B cell (primary cell): ENCODE data around the gene GPER1. TPM values are rescaled to one million over a fixed set of nuclear protein-coding genes. Genes with fewer than 3 reads are reported as not detected.

Experiments used
- ATAC-seq: fragments of 200-7000 bp; cut with Tn5 transposase; one replicate; pipeline ENCODE4 v1.10.0; 2021; ENCODE audit warnings: low read depth, mild to moderate bottlenecking, moderate number of reproducible peaks, moderate library complexity
- CTCF ChIA-PET: fragments of 350-600 bp; sonication (Branson Sonifier 250); formaldehyde crosslinking; loops from one replicate; lab custom pipeline; 2021; ENCODE audit warnings: antibody characterized with exemption, inconsistent platforms; lab: Charles Lee
- POLR2A ChIA-PET: fragments of 350-600 bp; sonication (Branson Sonifier 250); formaldehyde crosslinking; loops from one replicate; lab custom pipeline; 2021; ENCODE audit warnings: antibody characterized with exemption; lab: Charles Lee
- DNase-seq: peaks from one replicate; pipeline ENCODE4 v3.0.0; 2013
- H2AFZ ChIP-seq: 2 replicates; pipeline ENCODE4 v1.6.1; 2012; ENCODE audit warnings: mild to moderate bottlenecking, low read depth, low read length; ENCODE audit not compliant: insufficient read depth, poor library complexity, severe bottlenecking
- H3K27ac ChIP-seq, 2 donors: 1 replicate in 1 of 2; 2 replicates in 1 of 2; pipeline ENCODE4 v1.5.1; 2012 to 2013; ENCODE audit warnings: low read length in 2 of 2, mild to moderate bottlenecking in 2 of 2, moderate library complexity in 1 of 2
- H3K27me3 ChIP-seq, 4 experiments: fragments of 200-600 bp in 1 of 4; sonication (generic) in 1 of 4; replicated peaks in 1 of 4; 1 replicate in 2 of 4; 2 replicates in 2 of 4; pipeline versions ENCODE4 v1.6.1 to v1.7.0; 2013 to 2016; ENCODE audit warnings: low read length in 3 of 4, mild to moderate bottlenecking in 2 of 4, mixed read lengths in 1 of 4, moderate library complexity in 1 of 4; ENCODE audit not compliant: insufficient read depth in 4 of 4, control insufficient read depth in 3 of 4; ENCODE audit errors: control extremely low read depth in 1 of 4
- H3K36me3 ChIP-seq, 2 experiments: replicated peaks in 1 of 2; 1 replicate in 1 of 2; 2 replicates in 1 of 2; pipeline versions ENCODE4 v1.6.1 to v1.7.1; 2013; ENCODE audit warnings: low read length in 1 of 2; ENCODE audit not compliant: insufficient read depth in 2 of 2, control insufficient read depth in 1 of 2; ENCODE audit errors: control extremely low read depth in 1 of 2, extremely low read depth in 1 of 2
- H3K4me1 ChIP-seq, 2 donors: fragments of 200-600 bp in 1 of 2; sonication (generic) in 1 of 2; 1 replicate in 1 of 2; 2 replicates in 1 of 2; pipeline versions ENCODE4 v1.5.1 to v1.6.1; 2013 to 2017; ENCODE audit warnings: low read length in 2 of 2; ENCODE audit not compliant: control insufficient read depth in 2 of 2, insufficient read depth in 2 of 2
- H3K4me2 ChIP-seq: replicated peaks from 2 replicates; pipeline ENCODE3; 2012; ENCODE audit warnings: mild to moderate bottlenecking, low read depth, low read length; ENCODE audit not compliant: poor library complexity, severe bottlenecking
- H3K4me3 ChIP-seq, 5 experiments: fragments of 200-600 bp in 1 of 5; sonication (generic) in 1 of 5; 1 replicate in 3 of 5; 2 replicates in 2 of 5; pipeline versions ENCODE4 v1.5.1 to v1.7.0; 2011 to 2016; ENCODE audit warnings: low read length in 4 of 5, mild to moderate bottlenecking in 4 of 5, low read depth in 2 of 5, control low read depth in 1 of 5, moderate library complexity in 1 of 5; ENCODE audit not compliant: insufficient read depth in 1 of 5; ENCODE audit errors: control extremely low read depth in 1 of 5, extremely low read depth in 1 of 5
- H3K79me2 ChIP-seq: fragments of 200-600 bp; sonication (generic); one replicate; pipeline ENCODE4 v1.6.0; 2016; ENCODE audit warnings: low read length; ENCODE audit not compliant: control insufficient read depth, insufficient read depth
- H3K9ac ChIP-seq: fragments of 200-600 bp; sonication (generic); 2 replicates; pipeline ENCODE4 v1.6.1; 2017; ENCODE audit warnings: mild to moderate bottlenecking, low read length, moderate library complexity
- H3K9me3 ChIP-seq, 3 donors: one replicate each; pipeline versions ENCODE4 v1.6.1 to v1.7.1; 2013; ENCODE audit warnings: low read length in 2 of 3; ENCODE audit not compliant: control insufficient read depth in 2 of 3, insufficient read depth in 1 of 3; ENCODE audit errors: control extremely low read depth in 1 of 3
- H4K20me1 ChIP-seq: 2 replicates; pipeline ENCODE4 v1.6.0; 2012; ENCODE audit warnings: mild to moderate bottlenecking, low read length; ENCODE audit not compliant: insufficient read depth, control insufficient read depth, poor library complexity, severe bottlenecking
- H3K27ac Mint-ChIP-seq: one replicate; pipeline ENCODE4 v1.8.0; 2021; ENCODE audit warnings: mixed read lengths
- H3K27me3 Mint-ChIP-seq: one replicate; pipeline ENCODE4 v1.8.0; 2021; ENCODE audit warnings: mixed read lengths
- H3K4me1 Mint-ChIP-seq: one replicate; pipeline ENCODE4 v1.8.0; 2021; ENCODE audit warnings: mixed read lengths
- H3K4me3 Mint-ChIP-seq: one replicate; pipeline ENCODE4 v1.8.0; 2021; ENCODE audit warnings: mixed read lengths
- H3K9me3 Mint-ChIP-seq: one replicate; pipeline ENCODE4 v1.8.0; 2022; ENCODE audit warnings: mixed read lengths; ENCODE audit not compliant: insufficient read depth
- CTCF ChIP-seq: fragments of 200-600 bp; IDR thresholded peaks from one replicate; pipeline ENCODE4 v1.8.0; 2022; ENCODE audit warnings: antibody characterized with exemption, mild to moderate bottlenecking
- EZH2 ChIP-seq: IDR thresholded peaks from 2 replicates; pipeline ENCODE4 v1.6.1; 2012; ENCODE audit warnings: borderline replicate concordance, low read depth, mild to moderate bottlenecking, moderate library complexity, low read length; ENCODE audit not compliant: insufficient read depth, poor library complexity, severe bottlenecking
- WGBS: methylation state at CpG from one replicate; pipeline ENCODE4 v1.1.5; 2013; ENCODE audit warnings: missing lambda C conversion rate; ENCODE audit not compliant: insufficient coverage; 5-methylcytosine and 5-hydroxymethylcytosine counted together
- intact Hi-C: fragments of 100-400 bp; cut with micrococcal nuclease; formaldehyde crosslinking; loops from one replicate; pipeline ENCODE4 v1.10.0; 2022
- polyA plus RNA-seq: library from polyadenylated mRNA; depleted of rRNA; stranded (reverse); fragments of >200 nt; gene quantifications from 2 replicates; pipeline ENCODE4 v1.2.3, GENCODE V29; 2012
- total RNA-seq, 2 donors: library from RNA; stranded (reverse); fragments of 120-200 nt in 1 of 2; gene quantifications; 1 replicate in 1 of 2; 2 replicates in 1 of 2; pipeline versions ENCODE4 v1.2.3 to v1.2.4, GENCODE V29; 2013 to 2022

Gene GPER1
- total and polyA plus RNA-seq, 2 donors (not counting 1 experiment from before 2014, with no cell fraction given) = 3.2 to 21.3 TPM

GRCh38 chr7:1076184-1077072 lies 11.5 kb upstream of the GPER1 start:
- 93% methylated on average over 27 of the region's 27 CpGs for WGBS
- Histone ChIP-seq H3K36me3 (no peaks in the 10 kb centered on the region), H3K4me1 (no peaks in the 10 kb centered on the region), H4K20me1 (peaks cover 6% of the 10 kb centered on the region), H3K27me3 (no peaks in the 10 kb centered on the region), H3K4me2 (no peak overlapping the region), H3K27ac (no peak overlapping the region), H3K9me3 (peaks cover 0 to 4% (median 0%) of the 10 kb centered on the region in 3 donors), H3K4me3 (no peak overlapping the region), H3K79me2 (no peaks in the 10 kb centered on the region), H2AFZ (no peak overlapping the region), H3K9ac (no peak overlapping the region)
- H3K4me1 Mint-ChIP-seq = peaks cover 3% of the 10 kb centered on the region
- H3K4me3 Mint-ChIP-seq = no peak overlapping the region
- ChIA-PET POLR2A (no interaction called here), CTCF (interaction anchor here (0.6 to 2.5 kb wide), 3 partner anchors 11 to 100 kb away, joined by 3 to 9 read pairs (median 3); no protein-coding TSS in a partner anchor)
- intact Hi-C loops = no loop called here
- DNase-seq (no peak), ATAC-seq (no peak)
- TF ChIP-seq EZH2 (no peak), CTCF (no peak)
- no peaks in the 10 kb centered on the region for H3K9me3 Mint-ChIP-seq
- H3K27me3 Mint-ChIP-seq = peaks cover 3% of the 10 kb centered on the region
- H3K27ac Mint-ChIP-seq = no peak overlapping the region

DNA sequence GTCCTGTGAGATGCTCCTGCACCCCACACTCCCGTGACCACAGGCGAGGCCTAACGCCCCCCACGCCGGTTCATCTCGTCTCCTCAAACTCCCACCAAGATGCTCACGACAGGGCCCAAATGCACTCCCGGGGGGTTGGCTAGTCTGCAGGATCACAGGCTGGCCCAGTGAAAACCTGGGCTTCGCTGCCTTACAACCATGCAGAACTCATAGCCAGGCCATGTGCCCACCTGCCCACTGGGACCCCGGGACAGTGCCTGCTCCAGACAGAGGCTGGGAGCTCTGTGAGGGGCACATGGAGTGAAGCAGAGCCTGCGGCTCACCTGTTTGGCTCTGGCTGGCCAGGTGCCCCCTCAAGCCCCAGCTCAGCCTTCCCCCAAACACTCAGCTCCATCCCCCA lies 9.4 kb upstream of the GPER1 start:
- Histone ChIP-seq H4K20me1 (peaks cover 6% of the 10 kb centered on the region), H3K9ac (no peak overlapping the region), H3K4me1 (no peaks in the 10 kb centered on the region), H2AFZ (no peak overlapping the region), H3K27ac (no peak overlapping the region), H3K9me3 (no peaks in the 10 kb centered on the region), H3K79me2 (no peaks in the 10 kb centered on the region), H3K4me3 (no peak overlapping the region), H3K36me3 (no peaks in the 10 kb centered on the region), H3K27me3 (no peaks in the 10 kb centered on the region), H3K4me2 (no peak overlapping the region)
- CTCF ChIA-PET = interaction anchor here (1.8 kb wide), 1 partner anchor 13 kb away, joined by 7 read pairs; no protein-coding TSS in a partner anchor
- Mint-ChIP-seq H3K4me1 (no peaks in the 10 kb centered on the region), H3K27me3 (peaks cover 3% of the 10 kb centered on the region), H3K9me3 (no peaks in the 10 kb centered on the region), H3K27ac (no peak overlapping the region), H3K4me3 (no peak overlapping the region)
- intact Hi-C loops = no loop called here
- DNase-seq (no peak), ATAC-seq (no peak)
- WGBS = 96% methylated on average over 11 of the region's 11 CpGs
- no peak for TF ChIP-seq EZH2
- TF ChIP-seq CTCF = no peak
- POLR2A ChIA-PET = no interaction called here
